Calu3 (cell line): ENCODE measurements around the gene MRGPRF. TPM values are rescaled to one million over a fixed set of nuclear protein-coding genes. Genes with fewer than 3 reads are reported as not detected.

ENCODE experiments used
- Bru-seq: library from RNA; stranded (reverse); fragments of 400-500 nt; gene quantifications from one replicate; lab custom pipeline; 2021; lab: Mats Ljungman, UMichigan
- BruChase-seq, 2 experiments: library from RNA; stranded (reverse); fragments of 400-500 nt; gene quantifications; one replicate each; lab custom pipeline; 2021; lab: Mats Ljungman, UMichigan
- BruUV-seq: library from RNA; stranded (reverse); fragments of 400-500 nt; replicated peaks from 2 replicates; lab custom pipeline; 2021; lab: Mats Ljungman, UMichigan
- CTCF ChIA-PET: fragments of 300-600 bp; sonication (Branson Sonifier 250); formaldehyde crosslinking; loops from one replicate; lab custom pipeline; 2022; ENCODE audit warnings: antibody characterized with exemption; lab: Charles Lee
- DNase-seq: peaks from one replicate; pipeline ENCODE4 v3.0.0; 2022
- H3K27ac Mint-ChIP-seq: one replicate; pipeline ENCODE4 v1.8.0; 2022; ENCODE audit warnings: mixed read lengths; ENCODE audit not compliant: unreplicated experiment
- H3K27me3 Mint-ChIP-seq: one replicate; pipeline ENCODE4 v1.8.0; 2022; ENCODE audit warnings: mixed read lengths; ENCODE audit not compliant: unreplicated experiment
- H3K36me3 Mint-ChIP-seq: one replicate; pipeline ENCODE4 v1.8.0; 2022; ENCODE audit warnings: mild to moderate bottlenecking, moderate library complexity, mixed read lengths; ENCODE audit not compliant: insufficient read depth, unreplicated experiment
- H3K4me1 Mint-ChIP-seq: one replicate; pipeline ENCODE4 v1.8.0; 2022; ENCODE audit warnings: mild to moderate bottlenecking, low read depth, mixed read lengths; ENCODE audit not compliant: unreplicated experiment
- H3K4me3 Mint-ChIP-seq: one replicate; pipeline ENCODE4 v1.8.0; 2022; ENCODE audit warnings: mild to moderate bottlenecking, low read depth, moderate library complexity, mixed read lengths; ENCODE audit not compliant: unreplicated experiment
- H3K9me3 Mint-ChIP-seq: one replicate; pipeline ENCODE4 v1.8.0; 2022; ENCODE audit warnings: low read depth, mixed read lengths; ENCODE audit not compliant: unreplicated experiment
- CTCF ChIP-seq: fragments of 200-600 bp; IDR thresholded peaks from one replicate; pipeline ENCODE4 v1.8.0; 2022; ENCODE audit warnings: antibody characterized with exemption; ENCODE audit not compliant: unreplicated experiment
- intact Hi-C: fragments of 100-400 bp; cut with micrococcal nuclease; formaldehyde crosslinking; loops from one replicate; pipeline ENCODE4 v1.10.0; 2022; ENCODE audit not compliant: unreplicated experiment
- long read RNA-seq: library from polyadenylated mRNA; stranded (forward); transcript quantifications from one replicate; pipeline ENCODE4 v2.0.0, GENCODE V29; 2022
- total RNA-seq: library from RNA; stranded (reverse); gene quantifications from 2 replicates; pipeline ENCODE4 v1.2.3, GENCODE V29; 2022

Gene MRGPRF
- total RNA-seq (0.14 and 0.15 TPM in 2 replicates), Bru-seq, nascent RNA (percentile 11 among the genes with signal in this experiment), BruChase-seq, experiment 1, labeled RNA remaining after a 6-hour chase (not detected), BruChase-seq, experiment 2, labeled RNA remaining after a 2-hour chase (not detected)
- long read RNA-seq, result 0 reads

- no peaks in the 10 kb centered on the region for H3K9me3 Mint-ChIP-seq
- H3K27me3 Mint-ChIP-seq, result peaks cover 34% of the 10 kb centered on the region
- intact Hi-C loops, result no loop called here
- H3K36me3 Mint-ChIP-seq, result peaks cover 11% of the 10 kb centered on the region
- no TSS peak for BruUV-seq
- H3K4me3 Mint-ChIP-seq, result no peak within 1 kb of the TSS
- peaks cover 17% of the 10 kb centered on the region for H3K4me1 Mint-ChIP-seq
- no peak within 1 kb of the TSS for H3K27ac Mint-ChIP-seq
- TF ChIP-seq CTCF, result no peak
- DNase-seq, result no peak
- CTCF ChIA-PET, result no interaction called here
Measured at GRCh38 chr11:69013009-69013951, at the start of gene MRGPRF. Gene MRGPRF, minus strand, starts transcription at chr11:69013246. Its CDS starts 3,345 bp downstream, at chr11:69009901.

- no peaks in the 10 kb centered on the region for H3K9me3 Mint-ChIP-seq
- no peaks in the 10 kb centered on the region for H3K27me3 Mint-ChIP-seq
- no TSS peak for BruUV-seq
- H3K4me3 Mint-ChIP-seq, result no peak overlapping the region
- CTCF ChIA-PET, result no interaction called here
- H3K4me1 Mint-ChIP-seq, result no peaks in the 10 kb centered on the region
- no peaks in the 10 kb centered on the region for H3K36me3 Mint-ChIP-seq
- H3K27ac Mint-ChIP-seq, result no peak overlapping the region
- intact Hi-C loops, result no loop called here
- no peak for TF ChIP-seq CTCF
- DNase-seq, result no peak
Measured at GRCh38 chr11:69062169-69062855, 49.3 kb upstream of the MRGPRF start.

GRCh38 chr11:69061713-69062053, 48.6 kb upstream of the MRGPRF start:
- Mint-ChIP-seq H3K9me3 (no peaks in the 10 kb centered on the region), H3K36me3 (no peaks in the 10 kb centered on the region), H3K27me3 (no peaks in the 10 kb centered on the region), H3K4me1 (no peaks in the 10 kb centered on the region), H3K4me3 (no peak overlapping the region), H3K27ac (no peak overlapping the region)
- CTCF ChIA-PET, result no interaction called here
- DNase-seq, result no peak
- intact Hi-C loops, result no loop called here
- BruUV-seq, result no TSS peak
- TF ChIP-seq CTCF, result no peak

GRCh38 chr11:69060806-69061712, 48.0 kb upstream of the MRGPRF start:
- TF ChIP-seq CTCF, result no peak
- Mint-ChIP-seq H3K27ac (no peak overlapping the region), H3K27me3 (no peaks in the 10 kb centered on the region), H3K4me1 (no peaks in the 10 kb centered on the region), H3K4me3 (no peak overlapping the region), H3K36me3 (no peaks in the 10 kb centered on the region), H3K9me3 (no peaks in the 10 kb centered on the region)
- intact Hi-C loops, result no loop called here
- DNase-seq, result no peak
- CTCF ChIA-PET, result no interaction called here
- BruUV-seq, result no TSS peak
